ENCODE data around the gene HEG1. TPM values are rescaled to one million over a fixed set of nuclear protein-coding genes. Genes with fewer than 3 reads are reported as not detected.

The HEG1 gene
- total RNA-seq, 5 donors from 2014 or later (not counting 1 experiment from before 2014, with no cell fraction given), result 22.6 to 27.6 (median 25.6) TPM

DNA sequence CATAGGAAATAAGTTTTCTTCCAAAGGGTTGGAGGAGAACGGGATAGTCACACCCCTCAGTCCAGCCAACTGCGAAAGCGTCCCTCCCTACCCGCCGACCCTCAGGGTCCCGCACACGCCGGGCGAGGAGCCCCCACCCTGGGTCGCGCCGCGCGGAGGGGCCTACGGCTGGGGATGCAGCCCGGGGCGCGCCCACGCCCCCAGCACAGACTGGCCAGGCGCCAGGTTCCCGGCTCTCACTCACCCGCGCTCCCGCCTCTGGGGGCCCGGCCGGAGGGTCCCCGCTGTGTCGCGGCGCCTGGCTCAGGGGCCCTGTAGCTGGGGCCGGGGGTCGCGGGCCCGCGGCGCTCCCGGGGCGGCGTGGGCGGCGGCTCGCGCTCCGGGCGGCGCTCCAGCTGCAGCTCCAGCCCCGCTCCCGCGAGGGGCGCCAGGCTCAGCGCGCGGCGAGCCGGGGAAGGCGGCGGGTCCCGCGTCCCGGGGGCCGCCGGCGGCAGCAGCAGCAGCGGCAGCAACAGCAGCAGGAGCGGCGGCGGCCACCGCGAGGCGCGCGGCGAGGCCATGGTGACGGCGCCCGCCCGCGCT, 375 bp downstream of the HEG1 start:
- peak in 10 of 35 experiments; percentile 5 to 48 (median 13) for DNase-seq
- peak overlapping the region; percentile 88 to 95 (median 93) for H3K4me3 Mint-ChIP-seq
- Histone ChIP-seq H3K4me1 (ENCODE audit: control insufficient read depth in 1 of 2, extremely low read depth in 1 of 2, insufficient read depth in 2 of 2, low read length in 2 of 2) (peaks cover 42 to 50% of the 10 kb centered on the region in 2 experiments), H3K36me3 (ENCODE audit: control insufficient read depth in 2 of 2, extremely low read depth in 1 of 2, insufficient read depth in 1 of 2, low read length in 1 of 2) (no peaks in the 10 kb centered on the region), H3K27ac (ENCODE audit: low read length) (peak overlapping the region; percentile 84), H3K9me3 (no peaks in the 10 kb centered on the region), H3K4me3 (ENCODE audit: control insufficient read depth in 1 of 2, extremely low read depth in 1 of 2, low read length in 1 of 2) (peak overlapping the region; percentile 77 to 95), H3K27me3 (replicated peaks in 1 of 2; ENCODE audit: control insufficient read depth in 2 of 2, extremely low read depth in 1 of 2, insufficient read depth in 2 of 2, low read length in 1 of 2) (peaks cover 0 to 3% of the 10 kb centered on the region in 2 experiments)
- H3K27me3 Mint-ChIP-seq, result peaks cover 0 to 4% of the 10 kb centered on the region in 2 donors
- H3K27ac Mint-ChIP-seq, result peak overlapping the region; percentile 89 to 95
- peaks cover 3% of the 10 kb centered on the region for H3K36me3 Mint-ChIP-seq
- ChIA-PET CTCF (no interaction called here), POLR2A (interaction anchor here in 1 of 2 donors (0.6 kb wide), 1 partner anchor 73 kb away, joined by 4 read pairs; no protein-coding TSS in a partner anchor)
- H3K9me3 Mint-ChIP-seq, result no peaks in the 10 kb centered on the region
- 0% methylated on average over 72 of the region's 78 CpGs for WGBS (ENCODE audit: insufficient coverage)
- peaks cover 47 to 56% (median 52%) of the 10 kb centered on the region in 3 donors for H3K4me1 Mint-ChIP-seq
- peak; percentile 23 to 52 (median 48) for ATAC-seq (replicated peaks in 1 of 4)

DNA sequence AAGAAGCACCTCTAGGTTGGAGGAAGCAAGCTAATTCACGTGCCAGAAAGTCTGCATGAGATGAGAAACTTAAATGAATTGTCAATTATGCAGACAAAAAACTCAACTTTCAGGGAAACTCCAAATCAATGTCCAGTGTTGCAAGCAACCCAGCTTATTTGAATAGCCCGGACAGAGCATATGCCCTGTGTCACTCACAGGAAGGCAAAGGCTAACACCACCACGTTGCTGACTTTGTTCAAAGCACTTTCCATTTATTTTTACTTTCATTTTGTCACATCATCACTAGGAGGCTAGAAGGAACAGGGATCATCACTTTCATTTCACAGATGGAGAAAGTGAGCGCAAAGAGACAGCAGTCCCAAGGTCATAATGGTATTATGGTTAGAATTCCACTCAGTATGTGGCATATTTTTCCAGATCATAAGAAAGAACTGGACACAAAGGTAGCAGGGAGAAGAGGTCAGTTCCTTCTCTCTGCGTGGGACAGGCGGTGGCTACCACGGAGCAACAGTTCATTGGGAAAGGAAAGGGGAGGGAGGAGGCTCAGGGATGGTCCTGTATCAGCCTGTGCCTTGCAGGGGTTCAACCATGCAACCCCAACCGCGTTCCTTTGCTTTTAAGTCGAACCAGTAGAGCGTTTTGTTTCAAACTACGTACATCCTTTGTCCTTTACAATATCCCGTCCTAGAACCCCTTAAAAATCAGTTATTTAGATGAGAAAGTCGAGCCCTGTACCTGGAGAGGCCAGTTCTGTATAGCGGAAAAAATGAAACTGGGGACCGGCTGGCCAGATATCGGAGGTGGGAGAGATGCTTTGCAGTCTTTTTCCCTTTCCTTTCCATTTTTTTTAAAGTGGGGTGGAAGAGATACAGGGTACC, 1.1 kb downstream of the HEG1 start:
- H3K4me3 ChIP-seq (ENCODE audit: control insufficient read depth in 1 of 2, extremely low read depth in 1 of 2, low read length in 1 of 2), result peak overlapping the region; percentile 77 to 95
- Mint-ChIP-seq H3K4me1 (peaks cover 50 to 60% (median 60%) of the 10 kb centered on the region in 3 donors), H3K27ac (peak overlapping the region; percentile 89 to 95), H3K36me3 (peaks cover 5% of the 10 kb centered on the region), H3K4me3 (peak overlapping the region; percentile 88 to 95 (median 93)), H3K9me3 (no peaks in the 10 kb centered on the region), H3K27me3 (no peaks in the 10 kb centered on the region)
- ChIA-PET POLR2A (interaction anchor here (0.6 to 1.0 kb wide), 3 partner anchors 21 to 230 kb away, joined by 3 to 4 read pairs (median 4); no protein-coding TSS in a partner anchor), CTCF (interaction anchor here (0.9 kb wide), 2 partner anchors 36 to 59 kb away, joined by 4 to 6 read pairs; no protein-coding TSS in a partner anchor)
- no peaks in the 10 kb centered on the region for H3K36me3 ChIP-seq (ENCODE audit: control insufficient read depth in 2 of 2, extremely low read depth in 1 of 2, insufficient read depth in 1 of 2, low read length in 1 of 2)
- peak overlapping the region; percentile 84 for H3K27ac ChIP-seq (ENCODE audit: low read length)
- 0% methylated on average over 2 of the region's 17 CpGs for WGBS (ENCODE audit: insufficient coverage)
- peaks cover 0 to 3% of the 10 kb centered on the region in 2 experiments for H3K27me3 ChIP-seq (replicated peaks in 1 of 2; ENCODE audit: control insufficient read depth in 2 of 2, extremely low read depth in 1 of 2, insufficient read depth in 2 of 2, low read length in 1 of 2)
- DNase-seq, result peak in 7 of 35 experiments; percentile 9 to 66 (median 14)
- H3K9me3 ChIP-seq, result no peaks in the 10 kb centered on the region
- no peak for ATAC-seq (replicated peaks in 1 of 4)
- H3K4me1 ChIP-seq (ENCODE audit: control insufficient read depth in 1 of 2, extremely low read depth in 1 of 2, insufficient read depth in 2 of 2, low read length in 2 of 2), result peaks cover 43 to 53% of the 10 kb centered on the region in 2 experiments

DNA sequence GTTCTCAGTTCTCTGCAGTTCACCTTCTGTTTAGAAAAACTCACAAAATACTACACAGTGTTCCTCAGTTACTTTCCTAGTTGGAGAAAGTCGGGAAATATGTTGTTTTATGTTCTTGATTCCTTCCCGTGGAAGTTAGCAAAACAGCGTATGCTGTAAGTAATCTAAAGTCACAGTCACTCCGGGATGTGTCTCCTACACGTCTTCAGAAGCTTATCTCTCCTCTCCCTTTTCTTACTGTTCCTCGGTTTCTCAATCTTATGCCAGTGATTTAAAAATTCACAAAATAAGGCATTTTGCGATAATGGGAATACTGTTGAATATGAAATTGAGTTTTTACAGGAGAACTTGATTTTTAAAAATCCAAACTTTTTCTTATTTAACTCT, 1.7 kb downstream of the HEG1 start:
- ATAC-seq (replicated peaks in 1 of 4), result no peak
- Mint-ChIP-seq H3K27me3 (no peaks in the 10 kb centered on the region), H3K36me3 (peaks cover 10% of the 10 kb centered on the region), H3K4me1 (peaks cover 56 to 66% (median 66%) of the 10 kb centered on the region in 3 donors), H3K9me3 (no peaks in the 10 kb centered on the region), H3K27ac (peak overlapping the region; percentile 89 to 95), H3K4me3 (peak overlapping the region; percentile 88 to 95 (median 93))
- POLR2A ChIA-PET, result interaction anchor here (0.6 to 1.0 kb wide), 2 partner anchors 20 to 231 kb away, joined by 3 to 4 read pairs; no protein-coding TSS in a partner anchor
- Histone ChIP-seq H3K9me3 (no peaks in the 10 kb centered on the region), H3K4me3 (ENCODE audit: control insufficient read depth in 1 of 2, extremely low read depth in 1 of 2, low read length in 1 of 2) (peak overlapping the region; percentile 77 to 95), H3K27ac (ENCODE audit: low read length) (peak overlapping the region; percentile 84), H3K27me3 (replicated peaks in 1 of 2; ENCODE audit: control insufficient read depth in 2 of 2, extremely low read depth in 1 of 2, insufficient read depth in 2 of 2, low read length in 1 of 2) (peaks cover 0 to 3% of the 10 kb centered on the region in 2 experiments), H3K36me3 (ENCODE audit: control insufficient read depth in 2 of 2, extremely low read depth in 1 of 2, insufficient read depth in 1 of 2, low read length in 1 of 2) (peaks cover 0 to 6% of the 10 kb centered on the region in 2 donors), H3K4me1 (ENCODE audit: control insufficient read depth in 1 of 2, extremely low read depth in 1 of 2, insufficient read depth in 2 of 2, low read length in 2 of 2) (peaks cover 43 to 57% of the 10 kb centered on the region in 2 experiments)
- DNase-seq, result peak in 1 of 35 experiments; percentile 10
- CTCF ChIA-PET, result interaction anchor here (0.9 kb wide), 2 partner anchors 35 to 59 kb away, joined by 4 to 6 read pairs; no protein-coding TSS in a partner anchor
- 94% methylated on average over 3 of the region's 7 CpGs for WGBS (ENCODE audit: insufficient coverage)

DNA sequence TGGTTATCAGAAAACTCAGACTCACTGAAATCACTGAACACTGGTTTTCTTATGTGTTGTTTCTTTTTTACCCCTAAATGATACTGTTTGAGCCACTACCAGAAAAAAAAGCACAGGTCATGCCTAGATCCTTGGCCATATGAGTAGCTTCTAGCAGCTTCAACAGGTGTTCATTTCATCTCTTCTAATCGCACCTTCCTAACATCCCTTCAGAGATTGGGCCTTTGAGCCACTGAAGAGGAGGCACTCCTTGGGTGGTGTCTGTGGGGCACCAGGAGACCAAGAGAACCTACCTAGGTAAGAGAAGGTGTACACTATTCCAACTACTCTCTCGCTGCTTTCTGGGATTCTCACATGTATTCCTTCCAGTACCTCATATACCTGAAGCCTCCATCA, 2.5 kb downstream of the HEG1 start:
- no peaks in the 10 kb centered on the region for H3K9me3 ChIP-seq
- Mint-ChIP-seq H3K9me3 (no peaks in the 10 kb centered on the region), H3K4me1 (peaks cover 62 to 74% (median 73%) of the 10 kb centered on the region in 3 donors), H3K36me3 (peaks cover 10% of the 10 kb centered on the region), H3K4me3 (peak overlapping the region; percentile 52 to 95 (median 58)), H3K27me3 (no peaks in the 10 kb centered on the region), H3K27ac (peak overlapping the region; percentile 89 to 95)
- H3K36me3 ChIP-seq (ENCODE audit: control insufficient read depth in 2 of 2, extremely low read depth in 1 of 2, insufficient read depth in 1 of 2, low read length in 1 of 2), result peaks cover 0 to 6% of the 10 kb centered on the region in 2 donors
- CTCF ChIA-PET, result interaction anchor here in 1 of 2 donors (1.6 kb wide), 1 partner anchor 58 kb away, joined by 5 read pairs; no protein-coding TSS in a partner anchor
- H3K27ac ChIP-seq (ENCODE audit: low read length), result peak overlapping the region; percentile 84
- peaks cover 43 to 63% of the 10 kb centered on the region in 2 experiments for H3K4me1 ChIP-seq (ENCODE audit: control insufficient read depth in 1 of 2, extremely low read depth in 1 of 2, insufficient read depth in 2 of 2, low read length in 2 of 2)
- H3K4me3 ChIP-seq (ENCODE audit: control insufficient read depth in 1 of 2, extremely low read depth in 1 of 2, low read length in 1 of 2), result peak overlapping the region in 1 of 2 donors; percentile 44
- ATAC-seq (replicated peaks in 1 of 4), result no peak
- peaks cover 0 to 3% of the 10 kb centered on the region in 2 experiments for H3K27me3 ChIP-seq (replicated peaks in 1 of 2; ENCODE audit: control insufficient read depth in 2 of 2, extremely low read depth in 1 of 2, insufficient read depth in 2 of 2, low read length in 1 of 2)
- POLR2A ChIA-PET, result interaction anchor here in 1 of 2 donors (0.5 kb wide), 1 partner anchor 310 kb away, joined by 6 read pairs; no protein-coding TSS in a partner anchor
- DNase-seq, result no peak
- no CpG with 5 or more reads among the region's 2 CpGs for WGBS (ENCODE audit: insufficient coverage)

DNA sequence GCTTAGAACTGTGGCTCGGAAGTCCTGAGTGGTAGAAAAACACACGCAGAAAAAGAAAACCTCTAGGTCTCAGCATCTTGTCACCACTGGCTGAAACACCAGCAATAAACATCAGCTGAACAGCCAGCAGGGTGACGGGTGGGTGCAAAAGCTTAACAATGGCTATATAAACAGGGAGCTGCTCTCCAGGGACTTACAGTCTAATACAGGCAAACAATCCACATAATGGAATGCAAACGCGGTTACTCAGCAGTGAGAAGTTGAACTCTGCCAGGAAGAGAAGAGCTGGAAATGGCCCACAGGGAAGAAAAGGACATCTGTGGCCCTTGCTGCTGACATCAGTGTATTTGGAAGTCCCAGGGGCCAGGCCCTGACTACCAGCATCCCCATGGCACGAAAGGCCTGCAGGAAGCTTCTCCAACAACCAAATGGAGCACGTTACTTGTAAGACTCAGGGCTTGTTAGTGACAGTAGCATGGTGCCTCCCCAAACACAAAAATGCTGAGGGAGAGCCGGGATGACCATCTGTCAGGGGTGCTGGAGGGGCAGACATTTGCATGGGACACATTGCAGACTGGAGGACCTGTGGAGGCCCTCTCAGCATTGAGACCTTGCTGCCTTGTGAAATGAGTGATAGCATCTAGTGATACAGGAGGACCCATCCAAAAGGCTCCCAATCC, 3.0 kb downstream of the HEG1 start:
- H3K9me3 Mint-ChIP-seq, result no peaks in the 10 kb centered on the region
- Histone ChIP-seq H3K4me3 (ENCODE audit: control insufficient read depth in 1 of 2, extremely low read depth in 1 of 2, low read length in 1 of 2) (peak overlapping the region; percentile 27 to 53), H3K4me1 (ENCODE audit: control insufficient read depth in 1 of 2, extremely low read depth in 1 of 2, insufficient read depth in 2 of 2, low read length in 2 of 2) (peaks cover 43 to 67% of the 10 kb centered on the region in 2 experiments), H3K27me3 (replicated peaks in 1 of 2; ENCODE audit: control insufficient read depth in 2 of 2, extremely low read depth in 1 of 2, insufficient read depth in 2 of 2, low read length in 1 of 2) (peaks cover 0 to 3% of the 10 kb centered on the region in 2 experiments), H3K36me3 (ENCODE audit: control insufficient read depth in 2 of 2, extremely low read depth in 1 of 2, insufficient read depth in 1 of 2, low read length in 1 of 2) (peaks cover 0 to 6% of the 10 kb centered on the region in 2 donors), H3K9me3 (no peaks in the 10 kb centered on the region), H3K27ac (ENCODE audit: low read length) (peak overlapping the region; percentile 84)
- peaks cover 66 to 79% (median 77%) of the 10 kb centered on the region in 3 donors for H3K4me1 Mint-ChIP-seq
- ATAC-seq (replicated peaks in 1 of 4), result no peak
- POLR2A ChIA-PET, result interaction anchor here (0.6 to 1.4 kb wide), 2 partner anchors 48 to 50 kb away, joined by 3 read pairs; no protein-coding TSS in a partner anchor
- WGBS (ENCODE audit: insufficient coverage), result 75% methylated on average over 7 of the region's 8 CpGs
- peak overlapping the region; percentile 89 to 95 for H3K27ac Mint-ChIP-seq
- no peaks in the 10 kb centered on the region for H3K27me3 Mint-ChIP-seq
- H3K36me3 Mint-ChIP-seq, result peaks cover 12% of the 10 kb centered on the region
- CTCF ChIA-PET, result interaction anchor here in 1 of 2 donors (0.6 to 1.6 kb wide), 5 partner anchors 16 to 114 kb away, joined by 3 to 5 read pairs (median 3); no protein-coding TSS in a partner anchor
- DNase-seq, result peak in 3 of 35 experiments; percentile 3 to 12 (median 4)
- H3K4me3 Mint-ChIP-seq, result peak overlapping the region; percentile 52 to 95 (median 58)

Measured in T-cell (primary cell).